GM23248 (cell line): ENCODE results near the gene ZDHHC14. TPM values are rescaled to one million over a fixed set of nuclear protein-coding genes. Genes with fewer than 3 reads are reported as not detected.

Experiments
- DNase-seq: peaks from one replicate; pipeline ENCODE4 v3.0.0-alpha.2; 2015
- H2AFZ ChIP-seq: fragments of 200-600 bp; sonication (generic); 2 replicates; pipeline ENCODE4 v1.6.1; 2016; ENCODE audit warnings: antibody characterized with exemption
- H3F3A ChIP-seq: fragments of 200-600 bp; sonication (generic); 2 replicates; pipeline ENCODE4 v1.6.1; 2016; ENCODE audit warnings: mild to moderate bottlenecking, antibody characterized with exemption, mixed run types; ENCODE audit not compliant: insufficient read depth
- H3K27ac ChIP-seq: fragments of 200-600 bp; sonication (generic); 2 replicates; pipeline ENCODE4 v1.5.1; 2016; ENCODE audit warnings: mild to moderate bottlenecking
- H3K27me3 ChIP-seq: fragments of 200-600 bp; sonication (generic); replicated peaks from 2 replicates; pipeline ENCODE4 v1.6.1; 2016; ENCODE audit warnings: mild to moderate bottlenecking; ENCODE audit not compliant: insufficient read depth
- H3K36me3 ChIP-seq: fragments of 200-600 bp; sonication (generic); 2 replicates; pipeline ENCODE4 v1.6.1; 2016; ENCODE audit warnings: low read depth, mild to moderate bottlenecking
- H3K4me1 ChIP-seq: fragments of 200-600 bp; sonication (generic); 2 replicates; pipeline ENCODE4 v1.6.1; 2016; ENCODE audit warnings: mild to moderate bottlenecking; ENCODE audit not compliant: insufficient read depth
- H3K4me2 ChIP-seq: fragments of 200-600 bp; sonication (generic); one replicate; pipeline ENCODE4 v1.6.1; 2016; ENCODE audit warnings: mild to moderate bottlenecking; ENCODE audit not compliant: unreplicated experiment
- H3K4me3 ChIP-seq: fragments of 200-600 bp; sonication (generic); 2 replicates; pipeline ENCODE4 v1.5.1; 2016; ENCODE audit warnings: mild to moderate bottlenecking
- H3K79me2 ChIP-seq: fragments of 200-600 bp; sonication (generic); 2 replicates; pipeline ENCODE4 v1.6.1; 2016; ENCODE audit warnings: mild to moderate bottlenecking; ENCODE audit not compliant: insufficient read depth
- H3K9ac ChIP-seq: fragments of 200-600 bp; sonication (generic); 2 replicates; pipeline ENCODE4 v1.6.1; 2016; ENCODE audit warnings: mild to moderate bottlenecking
- H3K9me2 ChIP-seq: fragments of 200-600 bp; sonication (generic); 2 replicates; pipeline ENCODE4 v1.6.1; 2016; ENCODE audit warnings: mixed run types, mild to moderate bottlenecking, moderate library complexity; ENCODE audit not compliant: insufficient read depth
- H3K9me3 ChIP-seq: fragments of 200-600 bp; sonication (generic); one replicate; pipeline ENCODE4 v1.6.1; 2017; ENCODE audit warnings: low read depth
- H4K20me1 ChIP-seq: fragments of 200-600 bp; sonication (generic); 2 replicates; pipeline ENCODE4 v1.6.0; 2016; ENCODE audit not compliant: insufficient read depth
- EZH2 ChIP-seq: fragments of 200-600 bp; sonication (generic); IDR thresholded peaks from 2 replicates; pipeline ENCODE4 v1.6.1; 2018; ENCODE audit warnings: antibody characterized with exemption, mild to moderate bottlenecking; ENCODE audit not compliant: insufficient read depth, poor library complexity, severe bottlenecking
- EZH2phosphoT487 ChIP-seq: fragments of 200-600 bp; sonication (generic); IDR thresholded peaks from 2 replicates; pipeline ENCODE4 v1.6.1; 2018; ENCODE audit warnings: antibody characterized with exemption, moderate library complexity, mild to moderate bottlenecking, low read depth; ENCODE audit not compliant: insufficient read depth
- WGBS, 2 experiments: methylation state at CpG; one replicate each; pipeline ENCODE4 v1.1.6; 2015 to 2017; ENCODE audit warnings: low lambda C conversion rate in 2 of 2, low coverage in 1 of 2; ENCODE audit errors: missing lambda C conversion rate in 2 of 2; 5-methylcytosine and 5-hydroxymethylcytosine counted together
- in situ Hi-C: fragments of 300-500 bp; cut with MboI; formaldehyde crosslinking; loops from 2 replicates; pipeline ENCODE4 v1.15.0; 2020
- polyA plus RNA-seq: library from polyadenylated mRNA; unstranded; fragments of >200 nt; fragmentation: Nextera tagmentation; extraction: Ambion mirVana; gene quantifications from 2 replicates; pipeline ENCODE4 v1.2.1, GENCODE V29; 2016
- total RNA-seq: library from RNA; depleted of rRNA; stranded (reverse); fragments of >200 nt; shearing (Covaris generic); gene quantifications from 2 replicates; pipeline ENCODE4 v1.2.3, GENCODE V29; 2014

The ZDHHC14 gene
- total and polyA plus RNA-seq, 2 experiments from 2014 or later, result 1.4 to 4.5 TPM

GRCh38 chr6:157561929-157562810 lies 181.2 kb downstream of the ZDHHC14 start:
- Histone ChIP-seq H3K36me3 (no peaks in the 10 kb centered on the region), H3F3A (no peaks in the 10 kb centered on the region), H3K4me3 (no peak overlapping the region), H2AFZ (no peak overlapping the region), H3K27ac (no peak overlapping the region), H4K20me1 (no peaks in the 10 kb centered on the region), H3K79me2 (no peaks in the 10 kb centered on the region), H3K9me3 (no peaks in the 10 kb centered on the region), H3K9ac (no peak overlapping the region), H3K4me1 (no peaks in the 10 kb centered on the region), H3K4me2 (no peak overlapping the region), H3K9me2 (no peaks in the 10 kb centered on the region), H3K27me3 (no peaks in the 10 kb centered on the region)
- DNase-seq, result no peak
- TF ChIP-seq EZH2 (no peak), EZH2phosphoT487 (no peak)
- in situ Hi-C loops, result no loop called here
- 93% methylated on average over 15 of the region's 15 CpGs for WGBS, 2 experiments

GRCh38 chr6:157562997-157563396 lies 182.0 kb downstream of the ZDHHC14 start:
- no peak overlapping the region for H3K27ac ChIP-seq
- 93 to 98% methylated on average over 10 to 11 of the region's 11 CpGs for WGBS, 2 experiments
- H3K36me3 ChIP-seq, result no peaks in the 10 kb centered on the region
- H2AFZ ChIP-seq, result no peak overlapping the region
- no peak overlapping the region for H3K4me3 ChIP-seq
- H3K9me2 ChIP-seq, result no peaks in the 10 kb centered on the region
- in situ Hi-C loops, result no loop called here
- H3K27me3 ChIP-seq, result no peaks in the 10 kb centered on the region
- H3F3A ChIP-seq, result no peaks in the 10 kb centered on the region
- H3K79me2 ChIP-seq, result no peaks in the 10 kb centered on the region
- H3K4me1 ChIP-seq, result no peaks in the 10 kb centered on the region
- no peak overlapping the region for H3K9ac ChIP-seq
- H3K9me3 ChIP-seq, result no peaks in the 10 kb centered on the region
- no peak for DNase-seq
- no peak overlapping the region for H3K4me2 ChIP-seq
- no peaks in the 10 kb centered on the region for H4K20me1 ChIP-seq
- TF ChIP-seq EZH2 (no peak), EZH2phosphoT487 (no peak)

- Histone ChIP-seq H2AFZ (no peak overlapping the region), H4K20me1 (no peaks in the 10 kb centered on the region), H3K4me2 (no peak overlapping the region), H3K36me3 (no peaks in the 10 kb centered on the region), H3K9me2 (no peaks in the 10 kb centered on the region), H3K9ac (no peak overlapping the region), H3K4me3 (no peak overlapping the region), H3F3A (no peaks in the 10 kb centered on the region), H3K27ac (no peak overlapping the region), H3K9me3 (no peaks in the 10 kb centered on the region), H3K27me3 (no peaks in the 10 kb centered on the region), H3K79me2 (no peaks in the 10 kb centered on the region), H3K4me1 (no peaks in the 10 kb centered on the region)
- DNase-seq, result no peak
- in situ Hi-C loops, result no loop called here
- TF ChIP-seq EZH2phosphoT487, result no peak
- TF ChIP-seq EZH2, result no peak
- 92% methylated on average over 8 of the region's 8 CpGs for WGBS, 2 experiments
Measured at GRCh38 chr6:157563611-157564284, 182.8 kb downstream of the ZDHHC14 start.

GRCh38 chr6:157568702-157569101 lies 187.7 kb downstream of the ZDHHC14 start:
- Histone ChIP-seq H3K9me3 (no peaks in the 10 kb centered on the region), H3K9me2 (no peaks in the 10 kb centered on the region), H2AFZ (no peak overlapping the region), H3F3A (no peaks in the 10 kb centered on the region), H3K79me2 (no peaks in the 10 kb centered on the region), H3K27me3 (no peaks in the 10 kb centered on the region), H3K36me3 (no peaks in the 10 kb centered on the region), H3K27ac (no peak overlapping the region), H3K4me1 (no peaks in the 10 kb centered on the region), H3K9ac (no peak overlapping the region), H3K4me2 (no peak overlapping the region), H4K20me1 (no peaks in the 10 kb centered on the region), H3K4me3 (no peak overlapping the region)
- in situ Hi-C loops, result no loop called here
- WGBS, 2 experiments, result 79 to 81% methylated on average over 1 of the region's 1 CpG
- no peak for DNase-seq
- TF ChIP-seq EZH2, result no peak
- TF ChIP-seq EZH2phosphoT487, result no peak
